HG02885 (cell line): Measurements from ENCODE around the gene LLCFC1.
"Not testable (repeated sequence)": the region's sequence is repeated elsewhere in the genome, so short reads cannot be mapped to it uniquely, and the experiment has no call there.

ENCODE experiments used
- ATAC-seq: cut with Tn5 transposase; IDR thresholded peaks from one replicate; pipeline ENCODE4 v1.9.1; 2021; ENCODE audit warnings: mild to moderate bottlenecking; ENCODE audit not compliant: unreplicated experiment, poor library complexity

Gene LLCFC1

GRCh38 chr7:142968229-142968628 lies 28.9 kb downstream of the LLCFC1 start:
- ATAC-seq = no peak

GRCh38 chr7:142969183-142969582 lies 29.9 kb downstream of the LLCFC1 start:
- no peak for ATAC-seq

DNA sequence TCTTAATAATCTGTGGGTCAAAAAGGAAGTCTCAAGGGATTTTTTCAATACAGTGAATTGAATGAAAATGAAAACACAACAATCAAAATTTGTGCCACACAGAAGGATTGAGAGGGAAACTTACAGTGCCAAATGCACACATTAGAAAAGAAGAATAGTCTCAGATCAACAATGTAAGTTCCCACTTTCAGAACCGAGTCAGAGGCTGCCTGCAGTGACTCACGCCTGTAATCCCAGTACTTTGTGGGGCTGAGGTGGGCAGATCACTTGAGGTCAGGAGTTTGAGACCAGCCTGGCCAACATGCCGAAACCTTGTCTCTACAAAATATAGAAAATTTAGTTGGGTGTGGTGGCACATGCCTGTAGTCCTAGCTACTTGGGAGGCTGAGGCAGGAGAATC lies 35.3 kb downstream of the LLCFC1 start:
- ATAC-seq = no peak

DNA sequence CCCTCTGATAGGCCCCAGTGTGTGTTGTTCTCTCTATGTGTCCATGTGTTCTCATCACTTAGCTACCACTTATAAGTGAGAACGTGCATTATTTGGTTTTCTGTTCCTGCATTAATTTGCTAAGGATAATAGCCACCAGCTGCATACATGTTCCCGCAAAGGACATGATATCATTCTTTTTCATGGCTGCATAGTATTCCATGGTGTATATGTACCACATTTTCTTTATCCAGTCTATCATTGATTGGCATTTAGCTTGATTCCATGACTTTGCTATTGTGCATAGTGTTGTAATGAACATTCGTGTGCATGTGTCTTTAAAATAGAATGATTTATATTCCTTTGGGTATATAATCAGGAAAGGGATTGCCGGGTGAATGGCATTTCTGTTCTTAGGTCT lies 39.1 kb downstream of the LLCFC1 start:
- not testable (repeated sequence) for ATAC-seq

GRCh38 chr7:142983825-142984224 lies 44.5 kb downstream of the LLCFC1 start:
- no peak for ATAC-seq

DNA sequence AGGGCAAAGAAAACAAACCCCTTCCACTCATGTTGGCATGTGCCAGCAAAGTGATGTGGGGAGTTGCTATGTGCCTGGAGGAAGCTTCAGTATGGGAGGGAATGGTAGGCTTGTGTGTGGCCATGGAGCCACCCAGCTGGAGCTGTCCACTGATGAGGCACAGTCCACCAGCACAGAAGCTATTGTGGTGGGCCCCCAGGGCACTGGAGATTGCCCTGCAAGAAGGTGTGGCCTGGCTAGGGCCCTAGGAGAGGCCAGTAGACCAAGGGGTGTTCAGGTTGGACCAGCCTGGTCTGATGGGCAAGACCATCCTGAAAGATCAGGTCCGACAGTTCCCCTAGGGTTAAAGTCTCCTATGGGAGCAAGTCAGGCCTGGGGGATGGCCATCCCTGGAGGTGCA lies 45.0 kb downstream of the LLCFC1 start:
- no peak for ATAC-seq
